ENCODE measurements around the gene DYNC1I2. TPM values are rescaled to one million over a fixed set of nuclear protein-coding genes. Genes with fewer than 3 reads are reported as not detected.

Gene DYNC1I2
- total RNA-seq, 3 donors from 2014 or later (not counting 1 experiment from before 2014, with no cell fraction given) = 26.7 to 36.4 (median 30.2) TPM

DNA sequence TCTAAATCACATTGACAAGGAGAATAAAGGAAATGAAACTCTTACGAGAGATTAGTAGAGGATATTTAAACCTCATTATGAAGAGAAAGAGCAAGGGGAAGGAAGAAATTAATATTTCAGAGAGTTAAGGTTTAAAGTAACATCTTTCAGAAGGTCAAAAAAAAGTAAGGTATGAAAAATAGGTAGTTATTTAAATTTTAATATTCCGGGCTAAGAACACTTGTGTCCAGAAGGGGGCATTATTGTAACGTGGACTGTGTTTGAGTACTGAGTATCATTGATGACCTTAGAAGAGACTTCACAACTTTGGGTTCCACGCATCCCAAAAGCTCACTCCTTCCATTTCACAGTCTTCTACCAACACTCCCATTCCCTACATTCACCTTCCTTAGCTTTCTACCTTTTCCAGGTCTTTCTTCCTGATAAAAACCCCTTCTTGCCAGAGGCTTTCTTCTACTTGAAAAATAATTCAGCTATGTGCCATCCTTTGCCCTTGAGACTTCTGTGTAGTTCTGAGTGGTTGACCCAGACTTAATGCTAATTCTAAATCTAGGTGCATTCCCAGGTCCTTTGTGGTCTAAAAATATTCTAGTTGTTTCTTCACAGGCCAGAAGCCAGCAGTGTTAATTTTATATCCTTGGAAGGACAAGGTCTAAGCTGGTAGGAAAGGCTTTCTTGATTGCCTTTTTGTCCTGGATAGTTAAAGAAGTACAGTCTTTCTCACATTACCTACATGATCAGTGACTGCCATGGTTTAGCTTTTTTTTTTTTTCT, 16.5 kb downstream of the DYNC1I2 start:
- H3K27ac Mint-ChIP-seq = no peak overlapping the region
- TF ChIP-seq, protein P1, sequence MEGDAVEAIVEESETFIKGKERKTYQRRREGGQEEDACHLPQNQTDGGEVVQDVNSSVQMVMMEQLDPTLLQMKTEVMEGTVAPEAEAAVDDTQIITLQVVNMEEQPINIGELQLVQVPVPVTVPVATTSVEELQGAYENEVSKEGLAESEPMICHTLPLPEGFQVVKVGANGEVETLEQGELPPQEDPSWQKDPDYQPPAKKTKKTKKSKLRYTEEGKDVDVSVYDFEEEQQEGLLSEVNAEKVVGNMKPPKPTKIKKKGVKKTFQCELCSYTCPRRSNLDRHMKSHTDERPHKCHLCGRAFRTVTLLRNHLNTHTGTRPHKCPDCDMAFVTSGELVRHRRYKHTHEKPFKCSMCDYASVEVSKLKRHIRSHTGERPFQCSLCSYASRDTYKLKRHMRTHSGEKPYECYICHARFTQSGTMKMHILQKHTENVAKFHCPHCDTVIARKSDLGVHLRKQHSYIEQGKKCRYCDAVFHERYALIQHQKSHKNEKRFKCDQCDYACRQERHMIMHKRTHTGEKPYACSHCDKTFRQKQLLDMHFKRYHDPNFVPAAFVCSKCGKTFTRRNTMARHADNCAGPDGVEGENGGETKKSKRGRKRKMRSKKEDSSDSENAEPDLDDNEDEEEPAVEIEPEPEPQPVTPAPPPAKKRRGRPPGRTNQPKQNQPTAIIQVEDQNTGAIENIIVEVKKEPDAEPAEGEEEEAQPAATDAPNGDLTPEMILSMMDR (IDR thresholded peaks at IDR 0.05) = peak; percentile 37
- intact Hi-C loops (cut with micrococcal nuclease) = loop anchor here (2.0 kb wide), 1 partner anchor 761 kb away; no protein-coding TSS in a partner anchor
- no peaks in the 10 kb centered on the region for H3K36me3 Mint-ChIP-seq
- H3K27me3 Mint-ChIP-seq (ENCODE audit: low read depth in 2 of 2) = no peaks in the 10 kb centered on the region
- H3K27ac ChIP-seq (ENCODE audit: low read length) = no peak overlapping the region
- peak in 1 of 2 donors; percentile 64 for DNase-seq
- H3K36me3 ChIP-seq (ENCODE audit: control insufficient read depth, insufficient read depth, low read length) = peaks cover 8% of the 10 kb centered on the region
- no peak overlapping the region for H3K4me3 ChIP-seq (ENCODE audit: low read length)
- WGBS (ENCODE audit: insufficient coverage) = 50% methylated on average over 3 of the region's 4 CpGs
- no peaks in the 10 kb centered on the region for H3K4me1 ChIP-seq (ENCODE audit: control insufficient read depth, insufficient read depth, low read length)
- no peaks in the 10 kb centered on the region for H3K9me3 ChIP-seq (ENCODE audit: control insufficient read depth, insufficient read depth, low read length)
- no peaks in the 10 kb centered on the region for H3K27me3 ChIP-seq (ENCODE audit: control insufficient read depth, insufficient read depth, low read length)
- peak in 1 of 3 donors; percentile 41 for ATAC-seq
- peaks cover 8 to 10% of the 10 kb centered on the region in 2 donors for H3K4me1 Mint-ChIP-seq
- H3K9me3 Mint-ChIP-seq = no peaks in the 10 kb centered on the region
- no peak overlapping the region for H3K4me3 Mint-ChIP-seq

DNA sequence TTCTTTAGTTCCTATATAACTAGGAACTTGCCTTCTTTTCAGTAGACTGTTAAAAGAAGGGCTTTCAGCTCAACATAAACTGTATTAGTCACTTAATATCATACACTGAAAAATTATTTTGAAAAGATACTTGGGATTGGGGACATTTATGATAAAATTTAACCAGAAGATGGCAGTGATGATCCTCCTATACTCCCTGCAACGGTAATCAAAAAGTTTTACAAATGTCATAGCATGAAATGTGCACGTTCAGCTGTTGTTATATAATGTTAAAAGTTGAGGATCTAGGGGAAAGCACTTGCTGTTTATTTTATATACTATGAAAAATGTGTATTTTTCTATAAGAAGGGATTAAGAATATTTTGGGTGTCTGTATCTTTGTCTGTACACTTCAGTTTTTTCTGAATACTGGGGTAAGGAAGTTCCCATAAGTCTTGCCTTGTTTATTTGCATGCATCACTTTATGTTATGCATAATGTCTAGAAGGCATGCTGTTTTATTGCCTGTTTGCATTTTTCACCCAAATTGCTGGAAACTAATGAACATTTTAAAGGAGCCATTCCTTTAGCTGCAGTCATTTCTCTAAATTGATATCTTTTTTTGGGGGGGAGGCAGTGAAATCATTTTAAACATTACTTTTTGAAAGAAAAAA, 19.0 kb downstream of the DYNC1I2 start:
- H3K4me3 ChIP-seq (ENCODE audit: low read length) = no peak overlapping the region
- H3K27me3 ChIP-seq (ENCODE audit: control insufficient read depth, insufficient read depth, low read length) = no peaks in the 10 kb centered on the region
- Mint-ChIP-seq H3K4me1 (peaks cover 4 to 6% of the 10 kb centered on the region in 2 donors), H3K9me3 (no peaks in the 10 kb centered on the region), H3K4me3 (no peak overlapping the region), H3K27ac (no peak overlapping the region), H3K27me3 (ENCODE audit: low read depth in 2 of 2) (no peaks in the 10 kb centered on the region), H3K36me3 (no peaks in the 10 kb centered on the region)
- TF ChIP-seq, protein P1 (IDR thresholded peaks at IDR 0.05) = peak; percentile 25
- H3K36me3 ChIP-seq (ENCODE audit: control insufficient read depth, insufficient read depth, low read length) = peaks cover 13% of the 10 kb centered on the region
- peak in 1 of 3 donors; percentile 39 for ATAC-seq
- no peaks in the 10 kb centered on the region for H3K4me1 ChIP-seq (ENCODE audit: control insufficient read depth, insufficient read depth, low read length)
- DNase-seq = peak in 1 of 2 donors; percentile 53
- no peaks in the 10 kb centered on the region for H3K9me3 ChIP-seq (ENCODE audit: control insufficient read depth, insufficient read depth, low read length)
- WGBS (ENCODE audit: insufficient coverage) = no CpG with 5 or more reads among the region's 2 CpGs
- intact Hi-C loops (cut with micrococcal nuclease) = loop anchor here (2.0 to 5.0 kb wide), 2 partner anchors 399 to 421 kb away; no protein-coding TSS in a partner anchor
- H3K27ac ChIP-seq (ENCODE audit: low read length) = no peak overlapping the region

DNA sequence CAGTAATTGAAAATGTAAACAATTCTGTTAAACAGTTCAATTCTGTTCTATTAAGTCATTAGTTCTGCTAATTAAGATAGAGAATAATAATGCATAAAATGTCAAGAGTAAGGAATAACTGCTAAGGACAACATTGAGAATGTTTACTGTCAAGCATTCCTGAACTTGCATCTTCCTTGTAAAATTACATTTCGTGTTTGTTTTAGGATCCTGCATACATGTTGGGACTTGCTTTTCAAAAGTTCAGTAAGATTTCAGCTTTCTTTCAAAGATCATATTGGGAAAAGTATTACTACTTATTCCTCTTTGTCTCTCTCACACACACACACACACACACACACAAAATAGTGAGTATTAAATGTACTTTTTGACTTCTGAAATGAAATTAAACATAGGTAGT, 20.5 kb downstream of the DYNC1I2 start:
- H3K9me3 Mint-ChIP-seq = no peaks in the 10 kb centered on the region
- no peak overlapping the region for H3K4me3 ChIP-seq (ENCODE audit: low read length)
- no peak overlapping the region for H3K4me3 Mint-ChIP-seq
- DNase-seq = no peak
- TF ChIP-seq, protein P1 (IDR thresholded peaks at IDR 0.05) = no peak
- H3K36me3 Mint-ChIP-seq = no peaks in the 10 kb centered on the region
- H3K4me1 Mint-ChIP-seq = peaks cover 4 to 6% of the 10 kb centered on the region in 2 donors
- intact Hi-C loops (cut with micrococcal nuclease) = loop anchor here (2.0 to 5.0 kb wide), 2 partner anchors 397 to 420 kb away; no protein-coding TSS in a partner anchor
- H3K4me1 ChIP-seq (ENCODE audit: control insufficient read depth, insufficient read depth, low read length) = no peaks in the 10 kb centered on the region
- no peak overlapping the region for H3K27ac Mint-ChIP-seq
- no peak overlapping the region for H3K27ac ChIP-seq (ENCODE audit: low read length)
- 100% methylated on average over 1 of the region's 1 CpG for WGBS (ENCODE audit: insufficient coverage)
- H3K36me3 ChIP-seq (ENCODE audit: control insufficient read depth, insufficient read depth, low read length) = peaks cover 11% of the 10 kb centered on the region
- H3K27me3 ChIP-seq (ENCODE audit: control insufficient read depth, insufficient read depth, low read length) = no peaks in the 10 kb centered on the region
- ATAC-seq = no peak
- H3K27me3 Mint-ChIP-seq (ENCODE audit: low read depth in 2 of 2) = no peaks in the 10 kb centered on the region
- H3K9me3 ChIP-seq (ENCODE audit: control insufficient read depth, insufficient read depth, low read length) = no peaks in the 10 kb centered on the region
